HCT116 (cell line): ENCODE measurements around the gene DMRT3.

Source experiments
- CTCF ChIP-seq, 3 experiments: fragments of 200-600 bp in 1 of 3; sonication (generic) in 1 of 3; IDR thresholded peaks in 2 of 3; conservative IDR thresholded peaks in 1 of 3; 2 replicates each; pipeline ENCODE4 v1.5.1; 2012 to 2017; ENCODE audit warnings: low read depth in 2 of 3, low read length in 2 of 3, antibody characterized with exemption in 1 of 3, borderline replicate concordance in 1 of 3, control low read depth in 1 of 3, mild to moderate bottlenecking in 1 of 3, mixed read lengths in 1 of 3, mixed run types in 1 of 3, moderate library complexity in 1 of 3; ENCODE audit not compliant: insufficient read depth in 1 of 3
- EGR1 ChIP-seq: IDR thresholded peaks from 2 replicates; pipeline ENCODE4 v1.6.1; 2012; ENCODE audit warnings: low read depth
- EZH2 ChIP-seq: fragments of 200-600 bp; sonication (generic); IDR thresholded peaks from 2 replicates; pipeline ENCODE4 v1.6.1; 2017; ENCODE audit warnings: antibody characterized with exemption, mixed run types
- EZH2phosphoT487 ChIP-seq: fragments of 200-600 bp; IDR thresholded peaks from 2 replicates; pipeline ENCODE4 v1.6.1; 2018; ENCODE audit warnings: antibody characterized with exemption, borderline replicate concordance
- POLR2A ChIP-seq: IDR thresholded peaks from 2 replicates; pipeline ENCODE4 v1.7.0; 2011; ENCODE audit warnings: borderline replicate concordance; ENCODE audit not compliant: insufficient read depth, insufficient read length; ENCODE audit errors: extremely low read depth
- SRF ChIP-seq: IDR thresholded peaks from 2 replicates; pipeline ENCODE4 v1.6.1; 2012; ENCODE audit warnings: low read depth

GRCh38 chr9:1009101-1009707 lies 32.7 kb downstream of the DMRT3 start:
- no peak for TF ChIP-seq SRF
- peak; percentile 72 to 92 (median 91) for TF ChIP-seq CTCF (IDR thresholded peaks at IDR 0.05 in 2 of 3, conservative IDR thresholded peaks at IDR 0.05 in 1 of 3; ENCODE audit: borderline replicate concordance in 1 of 3, insufficient read depth in 1 of 3, low read depth in 2 of 3, low read length in 2 of 3)
- TF ChIP-seq EZH2phosphoT487, result no peak
- TF ChIP-seq EGR1, result no peak
- TF ChIP-seq EZH2, result no peak
- TF ChIP-seq POLR2A, result no peak
